ENCODE data around the gene CAPN11.

CAPN11 gene

GRCh38 chr6:44135173-44135758 lies 23.4 kb upstream of the CAPN11 start:
- no peak for TF ChIP-seq TAF1 (IDR thresholded peaks at IDR 0.05; ENCODE audit: borderline replicate concordance, insufficient read depth, low read length)
- no peak for TF ChIP-seq REST (IDR thresholded peaks at IDR 0.05; ENCODE audit: insufficient read depth in 1 of 2, low read depth in 2 of 2, low read length in 2 of 2)

- no peak for TF ChIP-seq FOXP2 (optimal IDR thresholded peaks at IDR 0.05; ENCODE audit: borderline replicate concordance, extremely low read depth, extremely low read length, insufficient read depth)
- no peak for TF ChIP-seq TAF1 (IDR thresholded peaks at IDR 0.05; ENCODE audit: borderline replicate concordance, insufficient read depth, low read length)
- no peak for TF ChIP-seq SIN3A (IDR thresholded peaks at IDR 0.05; ENCODE audit: borderline replicate concordance, insufficient read depth, low read length)
- TF ChIP-seq POLR2AphosphoS5 (IDR thresholded peaks at IDR 0.05; ENCODE audit: low read depth, low read length), result no peak
- TF ChIP-seq REST (IDR thresholded peaks at IDR 0.05; ENCODE audit: insufficient read depth in 1 of 2, low read depth in 2 of 2, low read length in 2 of 2), result no peak
These were observed 22.7 kb upstream of the CAPN11 start for GRCh38 chr6:44135875-44136274.

- TF ChIP-seq SIN3A (IDR thresholded peaks at IDR 0.05; ENCODE audit: borderline replicate concordance, insufficient read depth, low read length), result no peak
- TF ChIP-seq TAF1 (IDR thresholded peaks at IDR 0.05; ENCODE audit: borderline replicate concordance, insufficient read depth, low read length), result no peak
- TF ChIP-seq REST (IDR thresholded peaks at IDR 0.05; ENCODE audit: insufficient read depth in 1 of 2, low read depth in 2 of 2, low read length in 2 of 2), result no peak
- no peak for TF ChIP-seq POLR2AphosphoS5 (IDR thresholded peaks at IDR 0.05; ENCODE audit: low read depth, low read length)
- TF ChIP-seq FOXP2 (optimal IDR thresholded peaks at IDR 0.05; ENCODE audit: borderline replicate concordance, extremely low read depth, extremely low read length, insufficient read depth), result no peak
These were observed 19.8 kb upstream of the CAPN11 start for GRCh38 chr6:44138717-44139350.

- TF ChIP-seq REST (IDR thresholded peaks at IDR 0.05; ENCODE audit: insufficient read depth in 1 of 2, low read depth in 2 of 2, low read length in 2 of 2) (no peak), SIN3A (IDR thresholded peaks at IDR 0.05; ENCODE audit: borderline replicate concordance, insufficient read depth, low read length) (no peak), POLR2AphosphoS5 (IDR thresholded peaks at IDR 0.05; ENCODE audit: low read depth, low read length) (no peak), FOXP2 (optimal IDR thresholded peaks at IDR 0.05; ENCODE audit: borderline replicate concordance, extremely low read depth, extremely low read length, insufficient read depth) (no peak), TAF1 (IDR thresholded peaks at IDR 0.05; ENCODE audit: borderline replicate concordance, insufficient read depth, low read length) (no peak)
These were observed 19.3 kb upstream of the CAPN11 start for GRCh38 chr6:44139351-44139743.

All from PFSK-1 (cell line).